ENCODE results near the gene ZNF593OS. TPM values are rescaled to one million over a fixed set of nuclear protein-coding genes. Genes with fewer than 3 reads are reported as not detected.

ZNF593OS gene
- total and polyA plus RNA-seq, 2 of the 8 experiments (the other 6 are each of a cell fraction or from before 2014, with no cell fraction given), result not detected

DNA sequence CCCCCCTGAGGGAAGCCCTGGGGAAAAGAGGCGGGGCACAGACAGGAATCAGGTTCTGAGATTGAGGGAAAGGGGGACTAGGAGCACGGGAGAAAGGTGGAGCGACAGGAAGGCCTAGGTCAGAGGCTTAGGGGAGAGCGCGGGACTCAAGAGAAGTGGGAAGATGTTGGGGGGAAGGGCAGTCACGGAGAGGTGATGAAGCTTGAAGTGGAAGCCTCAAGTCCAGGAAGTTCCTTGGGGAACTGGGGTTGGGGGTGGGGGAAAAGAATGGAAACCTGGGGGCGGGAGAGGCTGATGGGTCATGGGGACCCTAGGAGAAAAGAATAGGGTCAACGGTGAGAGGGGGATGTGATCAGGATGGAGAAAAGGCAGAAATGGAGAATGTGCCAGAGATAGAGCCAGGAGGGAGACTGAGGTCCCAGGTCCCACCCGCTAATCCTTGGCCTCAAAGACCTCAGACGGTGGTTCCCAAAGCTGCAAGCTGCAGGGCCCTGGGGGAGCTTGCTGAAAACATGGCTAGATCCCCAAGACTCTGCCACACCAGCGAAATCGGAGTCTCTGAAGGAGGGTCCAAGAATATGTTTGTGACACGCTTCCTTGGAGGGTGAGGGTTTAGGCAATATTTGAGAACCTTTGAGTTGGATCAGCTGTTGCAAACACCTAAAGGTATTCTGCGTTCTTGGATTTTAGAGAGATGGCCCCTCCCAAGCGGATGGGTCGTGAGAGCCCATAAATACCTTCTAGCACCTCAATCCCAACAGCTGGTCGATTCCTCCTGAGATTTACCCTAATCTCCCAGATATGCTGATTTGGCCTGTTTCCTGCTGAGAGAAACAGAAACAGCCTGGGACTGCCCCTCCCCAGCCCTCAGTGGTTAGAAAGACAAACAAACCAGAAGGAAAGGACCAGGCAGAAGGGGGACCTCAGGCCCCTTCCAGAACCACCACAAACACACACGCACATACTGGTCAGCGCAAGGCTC, 6.5 kb downstream of the ZNF593OS start:
- H3K27ac ChIP-seq (ENCODE audit: low read depth, low read length), result no peak overlapping the region
- ChIA-PET CTCF (ENCODE audit: partially characterized antibody) (interaction anchor here (1.0 to 1.7 kb wide), 8 partner anchors 9 to 129 kb away, joined by 3 to 9 read pairs (median 4); partner anchors contain the start of gene CATSPER4), POLR2A (ENCODE audit: partially characterized antibody) (interaction anchor here (1.0 to 1.4 kb wide), 2 partner anchors 36 to 125 kb away, joined by 3 to 4 read pairs; no protein-coding TSS in a partner anchor)
- peak overlapping the region; percentile 87; the same call in 1 of the 2 replicates for H2BK12ac ChIP-seq (ENCODE audit: low read depth, low read length)
- peak overlapping the region in 3 of 4 experiments; percentile 10 to 44 (median 20); a peak in 1 of 7 replicates for H3K9ac ChIP-seq (replicated peaks in 1 of 4; ENCODE audit: extremely low read depth in 1 of 4, low read depth in 3 of 4, low read length in 3 of 4)
- TF ChIP-seq GABPA (IDR thresholded peaks at IDR 0.05; ENCODE audit: borderline replicate concordance, insufficient read depth, low read length), result no peak
- FAIRE-seq (no peak), DNase-seq (ENCODE audit: low read depth in 1 of 2, low spot score in 2 of 2) (no peak)
- H3K4me1 ChIP-seq (replicated peaks in 1 of 4; ENCODE audit: control insufficient read depth in 3 of 4, insufficient read depth in 4 of 4, low read length in 3 of 4), result peaks cover 5 to 34% (median 15%) of the 10 kb centered on the region in 4 experiments
- no peak overlapping the region for H3K14ac ChIP-seq (ENCODE audit: insufficient read length)
- H3K27me3 ChIP-seq (replicated peaks in 1 of 4; ENCODE audit: control insufficient read depth in 3 of 4, extremely low read depth in 1 of 4, insufficient read depth in 3 of 4, low read length in 3 of 4), result peaks cover 31 to 51% (median 45%) of the 10 kb centered on the region in 4 experiments
- peak overlapping the region; percentile 24; the same call in 1 of the 2 replicates for H2BK5ac ChIP-seq (ENCODE audit: low read depth, low read length)
- H3K56ac ChIP-seq (replicated peaks; ENCODE audit: insufficient read length, low read depth, low read length), result no peak overlapping the region
- H3K79me1 ChIP-seq (ENCODE audit: low read depth, low read length), result no peaks in the 10 kb centered on the region
- H3K4me2 ChIP-seq (ENCODE audit: insufficient read depth in 1 of 2, low read depth in 2 of 2, low read length in 2 of 2), result peak overlapping the region; percentile 81 to 89
- H3K23ac ChIP-seq (ENCODE audit: insufficient read length), result no peak overlapping the region
- H4K8ac ChIP-seq (ENCODE audit: extremely low read depth, insufficient read depth, low read length), result no peak overlapping the region
- H3K4me3 ChIP-seq (ENCODE audit: extremely low read depth in 1 of 4, insufficient read depth in 2 of 4, low read depth in 3 of 4, low read length in 4 of 4), result peak overlapping the region; percentile 39 to 65 (median 46)
- peaks cover 3 to 5% of the 10 kb centered on the region in 2 experiments for H4K20me1 ChIP-seq (replicated peaks in 1 of 2; ENCODE audit: control insufficient read depth in 1 of 2, insufficient read depth in 2 of 2, low read length in 2 of 2)
- no peak overlapping the region for H2BK120ac ChIP-seq (replicated peaks; ENCODE audit: low read depth, low read length)
- no peak overlapping the region for H4K5ac ChIP-seq (ENCODE audit: insufficient read length, low read depth, low read length)
- no peak overlapping the region for H2BK20ac ChIP-seq (ENCODE audit: low read length)
- H4K91ac ChIP-seq (replicated peaks; ENCODE audit: insufficient read length, low read length), result peak overlapping the region; percentile 20
- H2BK15ac ChIP-seq (ENCODE audit: low read length), result no peak overlapping the region
- H2AFZ ChIP-seq (ENCODE audit: low read length), result peak overlapping the region; percentile 14; the same call in 1 of the 2 replicates
- H3K9me3 ChIP-seq (ENCODE audit: insufficient read depth in 2 of 2, low read depth in 1 of 2, low read length in 1 of 2), result no peaks in the 10 kb centered on the region
- H3K36me3 ChIP-seq (ENCODE audit: control insufficient read depth in 2 of 4, insufficient read depth in 4 of 4, low read length in 3 of 4), result no peaks in the 10 kb centered on the region
- peaks cover 11% of the 10 kb centered on the region for H3K23me2 ChIP-seq (ENCODE audit: low read depth, low read length)
- H2AK5ac ChIP-seq (ENCODE audit: low read depth, low read length), result no peak overlapping the region
- no peak overlapping the region for H3K4ac ChIP-seq (replicated peaks; ENCODE audit: insufficient read length, low read depth, low read length)
- H3K79me2 ChIP-seq (ENCODE audit: control insufficient read depth in 1 of 2, insufficient read depth in 2 of 2, low read length in 2 of 2), result peaks cover 0 to 2% of the 10 kb centered on the region in 2 experiments; a peak in 1 of 4 replicates
- peak overlapping the region; percentile 78 for H3K18ac ChIP-seq (ENCODE audit: extremely low read depth, low read length)
- 51% methylated on average over 16 of the region's 19 CpGs; no CpG with 5 or more reads in 1 of the 2 experiments for WGBS, 2 experiments (ENCODE audit: extremely low coverage in 1 of 2, insufficient coverage in 1 of 2, insufficient read length in 1 of 2, insufficient replicate concordance in 2 of 2, low coverage in 1 of 2, low lambda C conversion rate in 2 of 2, missing lambda C conversion rate in 1 of 2)

Measured in H1 (cell line).